Neural cell (in vitro differentiated cells): ENCODE results near the gene BMERB1. TPM values are rescaled to one million over a fixed set of nuclear protein-coding genes. Genes with fewer than 3 reads are reported as not detected.

Experiments used
- H2AFZ ChIP-seq: fragments of 200-600, 300-800 bp; sonication (generic), shearing (Covaris generic); 2 replicates; pipeline ENCODE4 v1.6.0; 2014; ENCODE audit warnings: low read depth, mild to moderate bottlenecking, antibody characterized with exemption, low read length, moderate library complexity
- H3F3A ChIP-seq: fragments of 200-600 bp; shearing (Covaris generic); 2 replicates; pipeline ENCODE4 v1.6.1; 2016; ENCODE audit warnings: mild to moderate bottlenecking, moderate library complexity, mixed read lengths, antibody characterized with exemption, low read length; ENCODE audit not compliant: insufficient read depth, poor library complexity, severe bottlenecking
- H3K27ac ChIP-seq: fragments of 200-600, 300-800 bp; sonication (generic), shearing (Covaris generic); 2 replicates; pipeline ENCODE4 v1.5.1; 2014; ENCODE audit warnings: mild to moderate bottlenecking, low read length, moderate library complexity
- H3K27me3 ChIP-seq: fragments of 300-800, 200-600 bp; sonication (generic), shearing (Covaris generic); 2 replicates; pipeline ENCODE4 v1.6.0; 2014; ENCODE audit warnings: mild to moderate bottlenecking, low read depth, low read length, moderate library complexity; ENCODE audit not compliant: insufficient read depth
- H3K36me3 ChIP-seq: fragments of 300-800, 200-600 bp; sonication (generic), shearing (Covaris generic); 2 replicates; pipeline ENCODE4 v1.5.1; 2014; ENCODE audit warnings: mild to moderate bottlenecking, antibody characterized with exemption, low read length, moderate library complexity; ENCODE audit not compliant: insufficient read depth
- H3K4me2 ChIP-seq: fragments of 300-800, 200-600 bp; sonication (generic), shearing (Covaris generic); 2 replicates; pipeline ENCODE4 v1.6.0; 2014; ENCODE audit warnings: mild to moderate bottlenecking, low read length
- H3K4me3 ChIP-seq: fragments of 300-800, 200-600 bp; sonication (generic), shearing (Covaris generic); 2 replicates; pipeline ENCODE4 v1.5.1; 2014; ENCODE audit warnings: mild to moderate bottlenecking, low read length, moderate library complexity
- H3K79me2 ChIP-seq: fragments of 200-600 bp; shearing (Covaris generic); replicated peaks from 2 replicates; pipeline ENCODE4 v1.6.0; 2014; ENCODE audit warnings: mild to moderate bottlenecking, low read length, moderate library complexity; ENCODE audit not compliant: insufficient read depth
- H3K9ac ChIP-seq: fragments of 300-800, 200-600 bp; sonication (generic), shearing (Covaris generic); 2 replicates; pipeline ENCODE4 v1.6.1; 2016; ENCODE audit warnings: mild to moderate bottlenecking, low read length, mixed read lengths
- H3K9me2 ChIP-seq: fragments of 200-600 bp; shearing (Covaris generic); 2 replicates; pipeline ENCODE4 v1.6.1; 2016; ENCODE audit warnings: mild to moderate bottlenecking, low read length, mixed read lengths; ENCODE audit not compliant: insufficient read depth
- H3K9me3 ChIP-seq: fragments of 200-600, 300-800 bp; sonication (generic), shearing (Covaris generic); 2 replicates; pipeline ENCODE4 v1.6.1; 2016; ENCODE audit warnings: mild to moderate bottlenecking, mixed run types, low read length, moderate library complexity, mixed read lengths
- H4K20me1 ChIP-seq: fragments of 200-600 bp; shearing (Covaris generic); 2 replicates; pipeline ENCODE4 v1.6.1; 2016; ENCODE audit warnings: mild to moderate bottlenecking, mixed run types; ENCODE audit not compliant: insufficient read depth
- EP300 ChIP-seq: fragments of 450-650 bp; conservative IDR thresholded peaks from 2 replicates; pipeline ENCODE4 v1.6.1; 2014; ENCODE audit warnings: antibody characterized with exemption, mild to moderate bottlenecking, moderate library complexity; ENCODE audit not compliant: poor library complexity, severe bottlenecking
- EZH2 ChIP-seq: fragments of 200-600, 300-800 bp; shearing (Covaris generic), sonication (generic); IDR thresholded peaks from 2 replicates; pipeline ENCODE4 v1.6.1; 2014; ENCODE audit warnings: antibody characterized with exemption, low read length, borderline replicate concordance, mild to moderate bottlenecking; ENCODE audit not compliant: insufficient read depth, poor library complexity, severe bottlenecking
- MXI1 ChIP-seq: fragments of 450-650 bp; conservative IDR thresholded peaks from 2 replicates; pipeline ENCODE4 v1.6.1; 2014; ENCODE audit warnings: antibody characterized with exemption, mild to moderate bottlenecking; ENCODE audit not compliant: poor library complexity, severe bottlenecking
- POLR2AphosphoS5 ChIP-seq: IDR thresholded peaks from 2 replicates; pipeline ENCODE4 v1.6.1; 2012
- RAD21 ChIP-seq: fragments of 450-650 bp; conservative IDR thresholded peaks from 2 replicates; pipeline ENCODE4 v1.6.1; 2014; ENCODE audit warnings: antibody characterized with exemption, mild to moderate bottlenecking, moderate library complexity
- SMC3 ChIP-seq: fragments of 450-650 bp; conservative IDR thresholded peaks from 2 replicates; pipeline ENCODE4 v1.6.1; 2014; ENCODE audit warnings: antibody characterized with exemption, mild to moderate bottlenecking, moderate library complexity; ENCODE audit not compliant: poor library complexity
- TAF1 ChIP-seq: IDR thresholded peaks from 2 replicates; pipeline ENCODE4 v1.6.1; 2012; ENCODE audit warnings: low read depth
- polyA plus RNA-seq: library from polyadenylated mRNA; depleted of rRNA; stranded (reverse); fragments of >200 nt; gene quantifications from 2 replicates; pipeline ENCODE4 v1.2.3, GENCODE V29; 2014
- TF ChIP-seq, protein P1 (sequence below): fragments of 450-650 bp; IDR thresholded peaks from 2 replicates; pipeline ENCODE4 v1.5.1; 2014; ENCODE audit warnings: antibody characterized with exemption, mild to moderate bottlenecking, moderate library complexity; ENCODE audit not compliant: poor library complexity, severe bottlenecking
- TF ChIP-seq, protein P2 (sequence below): IDR thresholded peaks from 2 replicates; pipeline ENCODE4 v1.6.1; 2012; ENCODE audit warnings: borderline replicate concordance

The BMERB1 gene
- polyA plus RNA-seq, 1 donor from 2014 or later, result 149 TPM

- no peak overlapping the region for H3K9ac ChIP-seq
- H3K79me2 ChIP-seq, result no peaks in the 10 kb centered on the region
- no peaks in the 10 kb centered on the region for H3K27me3 ChIP-seq
- no peak overlapping the region for H3K4me3 ChIP-seq
- H3K27ac ChIP-seq, result no peak overlapping the region
- H3K9me2 ChIP-seq, result no peaks in the 10 kb centered on the region
- H2AFZ ChIP-seq, result no peak overlapping the region
- H3K9me3 ChIP-seq, result no peaks in the 10 kb centered on the region
- H3K4me2 ChIP-seq, result no peak overlapping the region
- H4K20me1 ChIP-seq, result no peaks in the 10 kb centered on the region
- H3K36me3 ChIP-seq, result no peaks in the 10 kb centered on the region
- TF ChIP-seq, protein P1, sequence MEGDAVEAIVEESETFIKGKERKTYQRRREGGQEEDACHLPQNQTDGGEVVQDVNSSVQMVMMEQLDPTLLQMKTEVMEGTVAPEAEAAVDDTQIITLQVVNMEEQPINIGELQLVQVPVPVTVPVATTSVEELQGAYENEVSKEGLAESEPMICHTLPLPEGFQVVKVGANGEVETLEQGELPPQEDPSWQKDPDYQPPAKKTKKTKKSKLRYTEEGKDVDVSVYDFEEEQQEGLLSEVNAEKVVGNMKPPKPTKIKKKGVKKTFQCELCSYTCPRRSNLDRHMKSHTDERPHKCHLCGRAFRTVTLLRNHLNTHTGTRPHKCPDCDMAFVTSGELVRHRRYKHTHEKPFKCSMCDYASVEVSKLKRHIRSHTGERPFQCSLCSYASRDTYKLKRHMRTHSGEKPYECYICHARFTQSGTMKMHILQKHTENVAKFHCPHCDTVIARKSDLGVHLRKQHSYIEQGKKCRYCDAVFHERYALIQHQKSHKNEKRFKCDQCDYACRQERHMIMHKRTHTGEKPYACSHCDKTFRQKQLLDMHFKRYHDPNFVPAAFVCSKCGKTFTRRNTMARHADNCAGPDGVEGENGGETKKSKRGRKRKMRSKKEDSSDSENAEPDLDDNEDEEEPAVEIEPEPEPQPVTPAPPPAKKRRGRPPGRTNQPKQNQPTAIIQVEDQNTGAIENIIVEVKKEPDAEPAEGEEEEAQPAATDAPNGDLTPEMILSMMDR, result no peak
- TF ChIP-seq MXI1, result no peak
- no peak for TF ChIP-seq EZH2
- TF ChIP-seq TAF1, result no peak
- TF ChIP-seq RAD21, result no peak
- no peak for TF ChIP-seq POLR2AphosphoS5
- TF ChIP-seq SMC3, result no peak
- TF ChIP-seq EP300, result no peak
- TF ChIP-seq, protein P2, sequence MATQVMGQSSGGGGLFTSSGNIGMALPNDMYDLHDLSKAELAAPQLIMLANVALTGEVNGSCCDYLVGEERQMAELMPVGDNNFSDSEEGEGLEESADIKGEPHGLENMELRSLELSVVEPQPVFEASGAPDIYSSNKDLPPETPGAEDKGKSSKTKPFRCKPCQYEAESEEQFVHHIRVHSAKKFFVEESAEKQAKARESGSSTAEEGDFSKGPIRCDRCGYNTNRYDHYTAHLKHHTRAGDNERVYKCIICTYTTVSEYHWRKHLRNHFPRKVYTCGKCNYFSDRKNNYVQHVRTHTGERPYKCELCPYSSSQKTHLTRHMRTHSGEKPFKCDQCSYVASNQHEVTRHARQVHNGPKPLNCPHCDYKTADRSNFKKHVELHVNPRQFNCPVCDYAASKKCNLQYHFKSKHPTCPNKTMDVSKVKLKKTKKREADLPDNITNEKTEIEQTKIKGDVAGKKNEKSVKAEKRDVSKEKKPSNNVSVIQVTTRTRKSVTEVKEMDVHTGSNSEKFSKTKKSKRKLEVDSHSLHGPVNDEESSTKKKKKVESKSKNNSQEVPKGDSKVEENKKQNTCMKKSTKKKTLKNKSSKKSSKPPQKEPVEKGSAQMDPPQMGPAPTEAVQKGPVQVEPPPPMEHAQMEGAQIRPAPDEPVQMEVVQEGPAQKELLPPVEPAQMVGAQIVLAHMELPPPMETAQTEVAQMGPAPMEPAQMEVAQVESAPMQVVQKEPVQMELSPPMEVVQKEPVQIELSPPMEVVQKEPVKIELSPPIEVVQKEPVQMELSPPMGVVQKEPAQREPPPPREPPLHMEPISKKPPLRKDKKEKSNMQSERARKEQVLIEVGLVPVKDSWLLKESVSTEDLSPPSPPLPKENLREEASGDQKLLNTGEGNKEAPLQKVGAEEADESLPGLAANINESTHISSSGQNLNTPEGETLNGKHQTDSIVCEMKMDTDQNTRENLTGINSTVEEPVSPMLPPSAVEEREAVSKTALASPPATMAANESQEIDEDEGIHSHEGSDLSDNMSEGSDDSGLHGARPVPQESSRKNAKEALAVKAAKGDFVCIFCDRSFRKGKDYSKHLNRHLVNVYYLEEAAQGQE, result no peak
- no peaks in the 10 kb centered on the region for H3F3A ChIP-seq
These were observed 78.8 kb downstream of the BMERB1 start for GRCh38 chr16:15513156-15513555.

- Histone ChIP-seq H3K4me2 (no peak overlapping the region), H3K4me3 (no peak overlapping the region), H4K20me1 (no peaks in the 10 kb centered on the region), H3K9ac (no peak overlapping the region), H3K27ac (no peak overlapping the region), H3K79me2 (no peaks in the 10 kb centered on the region), H3K36me3 (no peaks in the 10 kb centered on the region), H3F3A (no peaks in the 10 kb centered on the region), H3K27me3 (no peaks in the 10 kb centered on the region), H3K9me2 (no peaks in the 10 kb centered on the region), H3K9me3 (no peaks in the 10 kb centered on the region), H2AFZ (no peak overlapping the region)
- no peak for TF ChIP-seq EZH2
- TF ChIP-seq, protein P2, result no peak
- TF ChIP-seq, protein P1, result no peak
- no peak for TF ChIP-seq EP300
- no peak for TF ChIP-seq POLR2AphosphoS5
- TF ChIP-seq RAD21, result no peak
- no peak for TF ChIP-seq TAF1
- no peak for TF ChIP-seq SMC3
- no peak for TF ChIP-seq MXI1
These were observed 81.6 kb downstream of the BMERB1 start for GRCh38 chr16:15515992-15516391.
